HG03280 (cell line): Measurements from ENCODE around the gene OR1B1.
"Not testable (repeated sequence)": the region's sequence is repeated elsewhere in the genome, so short reads cannot be mapped to it uniquely, and the experiment has no call there.

Source experiments
- ATAC-seq: cut with Tn5 transposase; IDR thresholded peaks from one replicate; pipeline ENCODE4 v1.9.1; 2021; ENCODE audit warnings: mild to moderate bottlenecking, moderate library complexity; ENCODE audit not compliant: unreplicated experiment

The OR1B1 gene

GRCh38 chr9:122657527-122657926, at the start of gene OR1B1:
Gene OR1B1, minus strand, starts transcription at chr9:122657627.
- no peak for ATAC-seq

GRCh38 chr9:122695696-122696095, 38.3 kb upstream of the OR1B1 start:
- no peak for ATAC-seq

- no peak for ATAC-seq
These were observed 27.4 kb upstream of the OR1B1 start for GRCh38 chr9:122684851-122685250.

GRCh38 chr9:122672481-122672880, 15.1 kb upstream of the OR1B1 start:
- ATAC-seq: no peak

GRCh38 chr9:122661416-122661815, 4.0 kb upstream of the OR1B1 start, which contains the start of gene OR1L1:
Gene OR1L1, plus strand, starts transcription at chr9:122661716. Its CDS starts 0 bp downstream, at chr9:122661716.
- no peak for ATAC-seq

- ATAC-seq: no peak
These were observed 1.0 kb downstream of the OR1B1 start for GRCh38 chr9:122656378-122656777.

GRCh38 chr9:122642226-122642625, 15.2 kb downstream of the OR1B1 start:
- no peak for ATAC-seq

GRCh38 chr9:122619996-122620395, 37.4 kb downstream of the OR1B1 start:
- ATAC-seq: no peak

GRCh38 chr9:122614362-122614761, 43.1 kb downstream of the OR1B1 start, which contains the start of gene OR1Q1:
Gene OR1Q1, plus strand, starts transcription at chr9:122614738. Its CDS starts 0 bp downstream, at chr9:122614738.
- ATAC-seq: no peak

- ATAC-seq: no peak
These were observed 47.6 kb downstream of the OR1B1 start for GRCh38 chr9:122609804-122610203.

- ATAC-seq: no peak
These were observed 50.8 kb downstream of the OR1B1 start for GRCh38 chr9:122606587-122606986.

- no peak for ATAC-seq
These were observed 51.7 kb downstream of the OR1B1 start for GRCh38 chr9:122605691-122606090.

- not testable (repeated sequence) for ATAC-seq
These were observed 74.1 kb downstream of the OR1B1 start, which contains the start of gene OR1L8 for GRCh38 chr9:122583284-122583683. Gene OR1L8, minus strand, starts transcription at chr9:122583384. Its CDS starts 14,907 bp downstream, at chr9:122568477.

GRCh38 chr9:122580360-122580759, 77.1 kb downstream of the OR1B1 start:
- ATAC-seq: no peak

- ATAC-seq: no peak
These were observed 77.6 kb downstream of the OR1B1 start for GRCh38 chr9:122579874-122580273.
